Liver (tissue), 3 donors: ENCODE data around the gene HNRNPA1L2.
A peak's percentile ranks its signal among the peaks of the same experiment; 100 is the strongest.

ENCODE experiments used
- CTCF ChIP-seq: fragments of 150-350 bp; IDR thresholded peaks from 2 replicates; pipeline ENCODE4 v1.5.1; 2017; ENCODE audit warnings: improper control_type of control experiment, low read depth, low read length; ENCODE audit not compliant: missing input control
- EGR1 ChIP-seq, 2 donors: IDR thresholded peaks; 2 replicates each; pipeline ENCODE4 v1.6.1; 2016 to 2018; ENCODE audit warnings: antibody characterized with exemption in 2 of 2, low read depth in 2 of 2
- GABPA ChIP-seq, 2 donors: IDR thresholded peaks in 1 of 2; conservative IDR thresholded peaks in 1 of 2; 2 replicates each; pipeline ENCODE4 v1.6.1; 2016; ENCODE audit warnings: antibody characterized with exemption in 2 of 2, mild to moderate bottlenecking in 1 of 2, moderate library complexity in 1 of 2
- JUND ChIP-seq, 2 donors: IDR thresholded peaks; 2 replicates each; pipeline ENCODE4 v1.6.1; 2016; ENCODE audit warnings: antibody characterized with exemption in 2 of 2
- MAX ChIP-seq: IDR thresholded peaks from 2 replicates; pipeline ENCODE4 v1.6.1; 2016; ENCODE audit warnings: antibody characterized with exemption
- NR2F2 ChIP-seq: IDR thresholded peaks from 2 replicates; pipeline ENCODE4 v1.6.1; 2016; ENCODE audit warnings: antibody characterized with exemption
- RXRA ChIP-seq, 2 donors: IDR thresholded peaks; 2 replicates each; pipeline ENCODE4 v1.6.1; 2017 to 2018; ENCODE audit warnings: antibody characterized with exemption in 2 of 2, mild to moderate bottlenecking in 1 of 2
- TAF1 ChIP-seq: conservative IDR thresholded peaks from 2 replicates; pipeline ENCODE4 v1.6.1; 2016; ENCODE audit warnings: antibody characterized with exemption, mild to moderate bottlenecking
- donor health status: healthy.
- donor health status: healthy.

DNA sequence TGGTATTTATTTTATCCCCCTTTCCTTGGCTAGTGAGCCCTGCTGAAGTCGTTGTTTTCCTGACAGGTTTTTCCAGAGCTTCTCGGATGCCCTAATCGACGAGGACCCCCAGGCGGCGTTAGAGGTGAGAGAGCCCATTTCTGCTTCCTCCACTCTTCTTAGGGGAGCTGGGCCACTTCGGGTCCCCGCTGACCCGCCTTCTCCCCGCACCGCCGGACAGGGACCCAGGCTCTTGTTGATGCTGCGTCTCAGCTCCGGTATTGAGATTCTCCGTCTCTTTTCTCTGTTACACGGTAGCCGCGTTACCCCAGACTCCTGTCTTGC lies 10.7 kb downstream of the HNRNPA1L2 start:
- TF ChIP-seq CTCF (no peak), EGR1 (IDR thresholded peaks at IDR 0.05; ENCODE audit: low read depth in 2 of 2) (no peak), JUND (IDR thresholded peaks at IDR 0.05) (no peak), MAX (no peak), RXRA (IDR thresholded peaks at IDR 0.05) (no peak), NR2F2 (no peak), GABPA (IDR thresholded peaks at IDR 0.05 in 1 of 2, conservative IDR thresholded peaks at IDR 0.05 in 1 of 2) (no peak), TAF1 (peak; percentile 1)
